Bronchial epithelial cell (primary cell): ENCODE data around the gene SH3GL3. TPM values are rescaled to one million over a fixed set of nuclear protein-coding genes. Genes with fewer than 3 reads are reported as not detected.
A peak's percentile ranks its signal among the peaks of the same experiment; 100 is the strongest.

ENCODE experiments used
- DNase-seq: peaks from one replicate; pipeline ENCODE4 v3.0.0-alpha.2; 2010; ENCODE audit warnings: low read depth
- FAIRE-seq: peaks from 2 replicates; lab custom pipeline; 2011; peaks lifted over from hg19 to GRCh38; lab: Jason Lieb, UNC
- H3K27me3 ChIP-seq: 2 replicates; pipeline ENCODE4 v1.5.1; 2011; ENCODE audit warnings: low read length; ENCODE audit not compliant: control insufficient read depth, insufficient read depth
- H3K36me3 ChIP-seq: 2 replicates; pipeline ENCODE4 v1.5.1; 2011; ENCODE audit warnings: low read length; ENCODE audit not compliant: control insufficient read depth, insufficient read depth
- H3K4me3 ChIP-seq: 2 replicates; pipeline ENCODE4 v1.5.1; 2011; ENCODE audit warnings: mild to moderate bottlenecking, low read depth, low read length, control low read depth
- CTCF ChIP-seq: IDR thresholded peaks from 2 replicates; pipeline ENCODE4 v1.5.1; 2011; ENCODE audit warnings: mild to moderate bottlenecking, moderate library complexity, low read length, control low read depth, inconsistent platforms; ENCODE audit not compliant: insufficient read depth, severe bottlenecking
- total RNA-seq: library from RNA; depleted of rRNA; stranded (reverse); fragments of >200 nt; gene quantifications from 2 replicates; pipeline ENCODE4 v1.2.1, GENCODE V29; 2014

Gene SH3GL3
- total RNA-seq, 1 donor from 2014 or later: 1.1 TPM

- Histone ChIP-seq H3K4me3 (no peak overlapping the region), H3K36me3 (no peaks in the 10 kb centered on the region), H3K27me3 (no peaks in the 10 kb centered on the region)
- FAIRE-seq: no peak
- TF ChIP-seq CTCF: no peak
- no peak for DNase-seq
These were observed 131.6 kb downstream of the SH3GL3 start for GRCh38 chr15:83578691-83579090.

GRCh38 chr15:83581381-83581780 lies 134.2 kb downstream of the SH3GL3 start:
- Histone ChIP-seq H3K27me3 (no peaks in the 10 kb centered on the region), H3K36me3 (no peaks in the 10 kb centered on the region), H3K4me3 (no peak overlapping the region)
- DNase-seq (no peak), FAIRE-seq (no peak)
- TF ChIP-seq CTCF: no peak

- DNase-seq: peak; percentile 46
- Histone ChIP-seq H3K4me3 (no peak overlapping the region), H3K27me3 (no peaks in the 10 kb centered on the region), H3K36me3 (no peaks in the 10 kb centered on the region)
- no peak for TF ChIP-seq CTCF
- no peak for FAIRE-seq
These were observed 135.2 kb downstream of the SH3GL3 start for GRCh38 chr15:83582381-83582780.

- Histone ChIP-seq H3K27me3 (no peaks in the 10 kb centered on the region), H3K4me3 (no peak overlapping the region), H3K36me3 (no peaks in the 10 kb centered on the region)
- DNase-seq: no peak
- no peak for TF ChIP-seq CTCF
- no peak for FAIRE-seq
These were observed 138.6 kb downstream of the SH3GL3 start for GRCh38 chr15:83585601-83586335.

GRCh38 chr15:83587091-83587490 lies 139.9 kb downstream of the SH3GL3 start:
- H3K36me3 ChIP-seq: no peaks in the 10 kb centered on the region
- H3K27me3 ChIP-seq: no peaks in the 10 kb centered on the region
- no peak for DNase-seq
- TF ChIP-seq CTCF: no peak
- no peak overlapping the region for H3K4me3 ChIP-seq
- FAIRE-seq: no peak

- no peak for FAIRE-seq
- Histone ChIP-seq H3K27me3 (no peaks in the 10 kb centered on the region), H3K4me3 (no peak overlapping the region), H3K36me3 (no peaks in the 10 kb centered on the region)
- TF ChIP-seq CTCF: no peak
- DNase-seq: no peak
These were observed 141.3 kb downstream of the SH3GL3 start for GRCh38 chr15:83588441-83588840.
